Hematopoietic multipotent progenitor cell treated with erythropoietin and hydrocortisone succinate and interleukin-3 and kit ligand, for 4 days (in vitro differentiated cells): ENCODE results near the gene LFNG.

ENCODE experiments used
- DNase-seq: peaks from one replicate; pipeline ENCODE4 v3.0.0-alpha.2; 2015

Gene LFNG

GRCh38 chr7:2518737-2519118, 846 bp upstream of the LFNG start:
- peak; percentile 25 for DNase-seq

DNA sequence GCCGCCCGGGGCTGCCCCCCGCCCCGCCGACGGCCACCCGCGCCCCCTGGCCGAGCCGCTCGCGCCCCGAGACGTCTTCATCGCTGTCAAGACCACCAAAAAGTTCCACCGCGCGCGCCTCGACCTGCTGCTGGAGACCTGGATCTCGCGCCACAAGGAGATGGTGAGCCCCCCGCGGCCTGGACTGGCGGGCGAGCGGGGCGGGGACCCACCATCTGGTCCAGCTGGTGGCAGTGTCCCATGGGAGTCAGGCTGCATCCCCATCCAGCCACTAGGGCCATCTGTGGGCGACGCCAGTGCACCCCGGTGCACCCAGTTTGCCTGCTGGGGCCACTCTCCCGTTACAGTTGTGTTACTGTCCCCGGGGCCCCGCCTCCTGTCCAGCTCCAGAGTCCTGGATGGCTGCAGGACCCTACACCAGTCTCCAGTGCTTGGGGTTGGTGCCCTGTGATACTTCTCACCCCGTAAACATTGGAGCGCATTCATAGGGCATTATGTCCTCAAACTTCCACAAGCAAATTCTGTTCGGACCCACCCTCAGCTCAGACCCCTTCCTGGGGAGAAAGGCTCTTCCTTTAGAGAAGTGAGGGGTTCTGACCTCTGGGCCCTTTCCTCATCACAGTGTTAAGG, 672 bp downstream of the LFNG start:
- peak; percentile 54 for DNase-seq

DNA sequence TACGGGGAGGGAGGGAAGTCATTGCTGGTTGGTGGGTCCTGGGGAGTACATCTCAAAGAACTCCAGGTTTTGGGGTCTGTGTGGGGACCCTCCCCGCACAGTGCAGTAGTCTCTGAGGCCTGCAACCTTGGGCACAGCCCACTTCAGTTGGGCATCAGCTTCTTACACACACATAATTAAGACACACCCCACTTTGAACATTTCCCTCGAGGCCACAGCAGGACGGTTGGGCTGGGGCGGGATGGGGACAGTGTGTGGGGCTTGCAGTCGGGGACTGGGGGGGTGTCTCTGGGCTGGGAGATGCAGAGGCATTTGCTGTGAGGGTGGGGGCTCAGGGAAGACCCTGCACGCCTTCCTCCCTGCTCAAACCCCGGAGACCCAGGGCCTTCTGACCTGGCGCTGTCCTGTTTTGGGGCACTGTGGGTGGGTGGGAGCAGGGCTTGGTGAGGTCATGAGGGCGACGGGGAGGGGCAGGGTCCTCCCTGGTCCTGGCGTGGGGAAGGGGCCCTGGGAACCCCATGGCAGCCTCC, 1.3 kb downstream of the LFNG start:
- peak; percentile 67 for DNase-seq

DNA sequence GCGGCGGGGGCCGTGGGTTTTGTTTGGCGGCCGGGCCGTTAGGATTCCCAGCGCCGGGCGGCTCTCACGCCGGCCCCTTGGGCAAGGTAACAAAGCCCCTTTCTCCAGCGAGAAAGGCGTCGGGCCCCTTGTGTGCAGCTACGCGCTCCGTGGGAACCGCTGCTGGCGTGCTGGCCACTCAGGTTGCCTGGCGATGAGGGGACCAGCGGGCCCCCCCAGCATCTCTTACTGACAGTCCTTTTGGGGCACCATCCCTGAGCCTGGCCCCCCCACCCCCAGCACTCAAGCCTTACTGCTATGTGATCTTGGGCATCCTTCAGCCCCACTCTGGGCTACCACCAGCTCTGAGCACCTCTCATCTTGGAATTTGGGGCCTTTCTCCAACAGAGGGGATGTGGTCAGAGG, 1.8 kb downstream of the LFNG start:
- DNase-seq = no peak

DNA sequence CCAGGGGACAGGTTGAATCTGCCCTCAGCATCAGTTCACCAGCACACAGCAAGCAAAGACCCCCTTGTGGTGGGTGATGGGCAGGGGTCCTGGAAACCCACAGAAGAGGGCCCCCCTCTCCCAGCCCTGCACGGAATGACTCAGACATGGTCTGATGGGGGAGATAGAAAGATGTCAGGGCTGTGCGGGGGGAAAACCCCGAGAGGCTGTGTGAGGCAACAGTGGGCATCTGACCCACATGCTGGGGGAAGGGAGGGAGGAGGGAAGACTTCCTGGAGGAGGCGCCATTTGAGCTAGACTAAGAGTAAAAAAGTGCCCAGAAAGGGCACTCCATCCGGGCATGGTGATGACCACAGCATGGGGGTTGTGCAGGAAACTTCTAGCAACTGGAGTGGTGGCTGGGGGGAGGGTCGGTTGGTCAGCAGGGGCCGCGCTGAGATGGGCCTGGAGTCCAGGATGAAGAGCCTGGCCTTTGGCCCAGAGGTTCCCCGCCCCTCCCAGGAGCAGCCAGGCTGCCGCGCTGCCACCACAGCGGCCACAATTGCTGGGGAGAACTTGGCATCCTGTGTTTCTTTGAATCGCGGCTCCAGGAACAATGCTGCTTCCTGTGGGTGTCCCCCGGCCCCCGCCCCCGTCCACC, 2.5 kb downstream of the LFNG start:
- DNase-seq = peak; percentile 86

DNA sequence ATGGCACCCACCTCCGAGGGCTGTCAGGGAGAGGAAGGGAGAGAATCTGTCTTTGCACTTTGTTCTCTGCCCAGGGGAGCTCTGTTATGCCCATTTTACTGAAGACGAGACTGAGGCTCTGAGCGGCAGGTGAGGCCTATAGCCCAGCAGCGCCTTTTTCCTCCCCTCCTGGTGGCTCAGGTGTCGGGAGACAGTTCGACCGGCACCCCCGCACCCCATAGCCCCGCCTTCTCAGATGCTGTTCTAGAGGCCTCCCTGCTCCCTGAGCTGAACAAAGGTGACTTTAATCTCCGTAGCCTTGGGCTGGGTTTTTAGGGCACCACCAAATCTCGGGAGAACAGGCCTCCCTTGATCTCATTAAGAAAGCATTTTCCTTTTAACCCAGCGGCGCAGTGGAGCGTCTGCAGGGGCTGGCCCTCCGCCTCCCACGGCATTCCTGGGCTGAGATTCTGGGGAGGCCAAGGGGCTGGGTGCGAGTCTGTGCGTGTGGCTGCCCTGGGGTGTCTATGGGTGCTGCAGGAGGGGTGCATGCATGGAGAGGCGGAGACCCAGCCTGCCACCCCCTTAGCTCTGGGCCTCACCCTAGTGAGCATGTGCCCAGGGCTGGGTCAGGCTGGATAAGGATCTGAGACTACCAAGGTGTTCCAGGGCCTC, 3.3 kb downstream of the LFNG start:
- DNase-seq = no peak

DNA sequence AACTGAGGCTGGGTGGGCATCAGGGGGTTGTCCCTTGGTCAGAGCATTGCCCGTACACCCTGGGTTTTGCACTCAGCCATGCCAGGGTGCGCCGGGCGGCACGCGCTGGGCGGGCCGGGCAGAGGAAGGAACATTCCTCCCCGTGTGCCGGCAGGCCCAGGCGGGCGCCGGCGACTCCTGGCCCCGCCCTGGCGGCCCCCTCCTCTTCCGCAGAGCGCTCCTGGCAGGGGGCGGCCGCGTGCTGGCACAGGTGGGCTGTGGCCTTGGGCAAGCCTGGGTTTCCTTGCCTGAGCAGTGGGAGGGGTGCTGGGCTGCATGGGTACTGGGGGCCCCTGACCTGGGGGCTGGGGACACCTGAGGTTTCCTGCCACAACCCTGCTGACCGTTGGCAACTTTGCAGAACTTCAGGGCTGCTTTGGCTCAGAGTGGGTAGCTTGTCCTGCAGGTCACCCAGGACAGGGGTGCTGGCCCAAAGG, 3.9 kb downstream of the LFNG start:
- DNase-seq = peak; percentile 38

DNA sequence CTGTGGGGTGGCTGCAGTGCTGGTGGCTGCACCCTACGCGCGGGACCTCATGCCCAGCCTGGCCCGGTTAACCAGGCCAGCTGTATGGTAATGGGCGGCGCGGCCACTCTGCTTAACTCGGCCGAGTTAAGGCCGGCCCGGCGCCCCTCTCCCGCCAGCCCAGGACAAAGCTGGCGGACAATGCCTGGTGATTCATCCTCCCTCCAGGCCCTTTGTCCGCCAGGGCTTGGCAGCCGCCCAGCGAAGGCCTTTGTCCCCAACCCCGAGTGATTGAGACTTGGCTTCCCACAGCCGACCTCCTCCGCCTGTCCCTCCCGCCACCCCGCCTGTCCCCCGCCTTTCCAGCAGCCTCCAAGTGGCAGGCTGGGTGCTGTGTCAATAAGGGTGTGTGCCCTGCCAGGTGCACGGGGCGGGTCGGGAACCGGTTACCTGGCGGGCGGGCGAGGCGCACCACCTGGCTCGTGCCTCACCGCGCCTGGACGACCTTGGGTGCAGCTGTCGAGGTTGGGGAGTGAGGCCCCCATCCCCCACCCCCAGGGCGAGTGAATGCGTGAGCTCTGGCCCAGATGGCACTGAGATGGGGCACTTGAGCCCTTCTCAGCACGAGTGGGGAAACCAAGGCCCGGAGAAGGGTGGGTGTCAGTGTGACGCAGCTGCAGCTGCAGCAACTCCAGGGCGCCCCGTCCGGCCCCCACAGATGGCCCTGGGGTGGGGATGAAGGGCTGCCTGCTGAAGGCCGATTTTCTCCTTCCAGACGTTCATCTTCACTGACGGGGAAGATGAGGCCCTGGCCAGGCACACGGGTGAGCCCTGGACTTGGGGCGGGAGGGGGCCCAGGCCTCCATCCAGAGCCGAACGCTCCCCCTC, 4.6 kb downstream of the LFNG start:
- DNase-seq = peak; percentile 71

DNA sequence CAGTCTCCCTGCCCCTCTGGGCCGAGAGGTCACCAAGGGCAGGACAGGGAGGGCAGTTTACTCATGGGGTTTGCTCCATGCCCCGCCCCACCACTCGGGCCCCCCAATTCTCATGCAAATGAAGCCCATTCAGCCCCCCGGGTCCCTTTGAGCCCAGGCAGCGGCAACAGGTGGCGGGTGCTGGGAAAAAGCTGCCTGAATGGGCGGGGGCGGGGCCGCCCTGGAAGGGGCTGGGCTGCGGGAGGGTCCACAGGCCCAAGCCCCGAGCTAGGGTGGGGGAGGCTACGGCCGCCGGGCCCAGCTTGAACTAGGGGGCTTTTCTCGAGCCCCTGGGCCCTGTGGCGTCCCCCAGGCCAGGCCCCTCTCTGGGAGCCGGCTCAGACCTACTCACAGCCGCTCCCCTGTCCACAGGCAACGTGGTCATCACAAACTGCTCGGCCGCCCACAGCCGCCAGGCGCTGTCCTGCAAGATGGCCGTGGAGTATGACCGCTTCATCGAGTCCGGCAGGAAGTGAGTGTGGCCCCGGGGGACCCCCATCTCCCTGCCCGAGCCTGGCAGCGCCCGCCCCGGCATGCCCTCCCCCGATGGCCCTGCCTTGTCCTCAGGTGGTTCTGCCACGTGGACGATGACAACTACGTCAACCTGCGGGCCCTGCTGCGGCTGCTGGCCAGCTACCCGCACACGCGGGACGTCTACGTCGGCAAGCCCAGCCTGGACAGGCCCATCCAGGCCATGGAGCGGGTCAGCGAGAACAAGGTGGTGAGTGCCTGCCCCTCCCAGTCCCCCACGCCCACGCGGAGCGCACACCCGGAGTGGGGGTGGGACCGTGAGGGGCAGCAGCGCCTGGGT, 5.5 kb downstream of the LFNG start:
- DNase-seq = no peak

DNA sequence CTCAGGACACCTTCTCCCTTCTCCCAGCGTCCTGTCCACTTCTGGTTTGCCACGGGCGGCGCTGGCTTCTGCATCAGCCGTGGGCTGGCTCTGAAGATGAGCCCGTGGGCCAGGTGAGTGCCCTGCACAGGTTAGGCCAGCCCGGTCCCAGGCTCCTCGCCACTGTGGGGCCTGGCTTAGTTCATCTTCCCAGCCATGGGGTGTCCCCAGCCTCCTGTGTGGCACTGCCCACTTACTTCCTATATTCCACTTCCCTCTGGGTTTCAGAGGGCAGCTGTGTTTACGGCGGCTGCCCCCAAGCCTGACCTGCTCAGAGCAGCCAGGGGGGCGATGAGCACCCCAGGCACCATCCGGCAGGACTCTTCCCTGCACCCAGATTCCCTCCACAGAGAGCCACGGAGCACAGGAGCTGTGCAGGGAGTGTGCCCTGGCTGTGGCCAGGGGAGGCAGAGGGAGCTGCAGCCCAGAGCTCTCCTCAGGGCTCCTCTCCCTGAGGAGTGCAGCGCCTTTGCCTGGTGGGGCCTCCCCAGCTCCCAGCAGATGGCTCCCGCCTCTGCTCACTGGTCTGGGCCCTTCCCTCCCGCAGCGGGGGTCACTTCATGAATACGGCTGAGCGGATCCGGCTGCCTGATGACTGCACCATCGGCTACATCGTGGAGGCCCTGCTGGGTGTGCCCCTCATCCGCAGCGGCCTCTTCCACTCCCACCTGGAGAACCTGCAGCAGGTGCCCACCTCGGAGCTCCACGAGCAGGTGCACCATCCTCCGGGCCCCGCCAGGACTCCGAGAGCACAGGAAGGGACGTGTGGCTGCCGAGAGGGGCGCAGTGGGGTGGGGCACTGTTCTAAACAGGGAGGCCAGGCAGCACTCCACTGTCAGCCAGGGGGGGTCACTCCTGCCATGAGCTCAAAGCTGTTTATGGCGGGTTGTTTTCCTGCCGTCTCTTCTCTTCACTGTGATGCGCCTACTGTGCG, 6.4 kb downstream of the LFNG start:
- peak; percentile 41 for DNase-seq

DNA sequence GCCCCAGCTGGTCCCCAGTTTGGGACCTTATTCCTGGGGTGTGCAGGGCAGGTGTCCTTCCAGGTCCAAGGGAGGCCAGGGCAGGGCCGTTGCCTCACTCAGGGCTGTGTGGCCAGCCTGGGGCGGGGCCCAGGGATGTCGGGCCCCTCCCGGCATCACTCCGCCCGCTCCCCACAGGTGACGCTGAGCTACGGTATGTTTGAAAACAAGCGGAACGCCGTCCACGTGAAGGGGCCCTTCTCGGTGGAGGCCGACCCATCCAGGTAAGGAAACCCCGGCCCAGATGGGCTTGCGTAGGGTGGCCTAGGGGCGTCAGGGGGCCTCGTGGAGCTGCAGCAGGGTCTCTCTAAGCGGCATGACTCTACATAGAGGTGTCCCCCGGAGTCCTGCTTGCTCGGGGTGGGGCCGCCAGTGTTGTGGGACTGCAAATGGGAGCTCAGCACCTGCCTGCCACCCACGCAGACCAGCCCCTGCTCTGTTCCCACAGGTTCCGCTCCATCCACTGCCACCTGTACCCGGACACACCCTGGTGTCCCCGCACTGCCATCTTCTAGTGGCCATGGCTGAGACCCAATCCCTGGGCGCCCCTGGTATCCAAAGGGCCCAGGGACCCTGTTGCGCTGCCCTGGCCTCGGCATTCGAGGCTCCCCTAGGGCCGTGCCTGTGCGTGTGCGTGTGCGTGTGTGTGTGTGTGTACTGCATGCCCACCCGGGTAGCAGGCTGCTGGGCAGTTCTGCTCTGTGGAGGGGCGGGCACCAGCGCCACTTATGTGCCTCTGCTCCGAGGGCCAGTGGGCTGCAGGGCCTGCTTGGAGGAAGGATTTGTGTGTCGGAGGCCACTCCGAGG, 7.3 kb downstream of the LFNG start:
- DNase-seq = no peak

DNA sequence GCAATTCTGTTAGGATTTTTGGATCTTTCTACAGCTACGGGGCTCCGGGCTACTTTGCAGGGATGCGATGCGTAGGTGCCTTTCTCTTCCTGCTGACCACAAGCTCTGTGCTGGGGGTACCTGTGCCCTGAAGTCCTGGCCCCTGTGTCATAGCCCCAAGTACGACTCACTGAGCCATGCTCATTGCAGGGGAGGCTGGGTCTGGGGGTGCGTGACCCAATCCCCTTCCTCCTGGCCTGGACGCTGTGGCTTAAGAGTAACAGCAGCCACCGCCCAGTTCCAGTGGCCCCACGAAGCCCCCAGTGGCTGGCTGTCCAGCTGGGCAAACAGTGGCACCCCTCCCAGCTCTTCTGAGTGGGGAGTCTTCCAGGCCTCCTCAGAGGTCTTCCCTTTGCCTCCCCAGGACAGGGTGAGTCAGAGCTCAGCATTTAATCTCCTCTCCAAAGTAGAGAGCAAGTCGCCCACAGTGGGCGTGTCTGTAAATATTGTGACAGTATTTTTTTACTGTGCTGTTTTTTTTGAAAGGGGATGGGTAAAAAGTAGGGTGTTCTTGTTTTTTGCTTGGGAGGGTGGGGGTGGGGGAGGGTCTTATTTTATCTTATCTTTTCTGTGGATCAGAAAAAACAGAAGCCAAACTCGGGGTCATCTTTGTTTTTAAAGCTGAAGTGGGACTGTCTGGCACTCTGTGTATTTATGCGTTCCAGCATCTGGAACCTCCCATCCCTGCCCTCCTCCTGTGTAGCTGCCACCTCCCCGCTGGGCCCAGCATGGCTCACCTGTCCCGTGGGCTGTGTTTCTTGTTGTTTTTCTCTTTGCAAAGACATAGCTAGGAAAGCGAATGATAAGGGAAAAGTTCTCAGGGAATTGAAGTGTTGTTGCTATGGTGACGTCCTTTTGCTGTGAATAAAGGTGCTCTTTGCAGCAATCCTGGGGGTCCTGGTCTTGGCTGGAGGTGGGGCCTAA, 8.2 kb downstream of the LFNG start:
- peak; percentile 78 for DNase-seq

DNA sequence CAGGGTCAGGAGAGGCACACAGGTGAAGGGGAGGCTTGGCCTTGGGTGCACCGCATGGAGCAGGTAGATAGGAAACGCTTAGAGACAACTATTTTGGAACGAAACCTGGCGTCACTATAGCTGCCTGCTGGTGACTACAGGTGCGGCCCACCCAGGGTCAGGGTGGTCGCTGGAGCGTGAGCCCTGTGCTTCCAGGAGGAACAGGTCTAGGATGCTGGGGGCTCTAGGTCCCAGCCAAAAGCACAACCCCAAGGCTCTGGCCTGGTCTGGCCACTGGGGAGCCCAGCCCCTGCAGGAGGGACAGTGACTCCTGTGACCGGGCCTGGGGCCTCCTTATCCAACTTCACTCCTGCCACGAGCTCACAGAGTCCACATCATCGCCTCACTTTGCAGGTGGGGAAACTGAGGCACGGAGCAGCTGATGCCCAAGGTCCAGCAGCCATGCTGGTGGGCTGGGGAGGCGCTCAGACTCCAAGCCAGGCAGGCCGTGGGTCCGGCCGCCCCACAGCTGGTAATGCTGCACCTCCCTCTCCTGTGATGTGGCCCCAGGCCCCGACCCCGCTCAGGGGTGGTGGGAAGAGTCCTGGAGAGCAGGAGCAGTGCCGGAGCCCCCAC, 9.0 kb downstream of the LFNG start:
- DNase-seq = no peak

GRCh38 chr7:2529161-2530070, 9.8 kb downstream of the LFNG start:
- peak; percentile 87 for DNase-seq

GRCh38 chr7:2530071-2530987, 10.8 kb downstream of the LFNG start:
- DNase-seq = peak; percentile 91
